HepG2 (cell line): ENCODE data around the gene EPHA6. TPM values are rescaled to one million over a fixed set of nuclear protein-coding genes. Genes with fewer than 3 reads are reported as not detected.

Experiments
- ATAC-seq: fragments of 200-7000 bp; cut with Tn5 transposase; 3 replicates; pipeline ENCODE4 v1.9.1; 2020; ENCODE audit warnings: mild to moderate bottlenecking, moderate library complexity
- BruUV-seq: library from RNA; stranded (reverse); fragments of 400-500 nt; replicated peaks from 2 replicates; lab custom pipeline; 2021; lab: Mats Ljungman, UMichigan
- CTCF ChIA-PET: fragments of 300-600 bp; formaldehyde crosslinking; extraction: SDS; loops from one replicate; lab custom pipeline; 2021; ENCODE audit warnings: low total read pairs, inconsistent platforms, low intra/inter-chr PET ratio; lab: Yijun Ruan, JAX
- POLR2A ChIA-PET: fragments of 350-600 bp; sonication (Branson Sonifier 250); formaldehyde crosslinking; loops from one replicate; lab custom pipeline; 2020; ENCODE audit warnings: antibody characterized with exemption, inconsistent platforms; lab: Yijun Ruan, JAX
- DNase-seq: peaks from one replicate; pipeline ENCODE4 v3.0.0-alpha.2; 2015; ENCODE audit warnings: low spot score
- FAIRE-seq: peaks from 3 replicates; lab custom pipeline; 2011; peaks lifted over from hg19 to GRCh38; lab: Jason Lieb, UNC
- H2AFZ ChIP-seq: one replicate; pipeline ENCODE4 v1.6.1; 2011; ENCODE audit warnings: low read length, inconsistent platforms
- H3K27ac ChIP-seq: fragments of 300-600 bp; 3 replicates; pipeline ENCODE4 v1.8.0; 2011; ENCODE audit warnings: mixed run types, mild to moderate bottlenecking, mixed read lengths, low read length, inconsistent platforms; ENCODE audit not compliant: insufficient read depth; ENCODE audit errors: extremely low read length
- H3K27me3 ChIP-seq, 2 experiments: fragments of 200-600 bp in 1 of 2; 2 replicates in 1 of 2; 3 replicates in 1 of 2; pipeline versions ENCODE4 v1.6.0 to v1.8.0; 2011; ENCODE audit warnings: low read length in 2 of 2, mild to moderate bottlenecking in 2 of 2, moderate library complexity in 2 of 2, inconsistent platforms in 1 of 2; ENCODE audit not compliant: insufficient read depth in 2 of 2, control insufficient read depth in 1 of 2
- H3K36me3 ChIP-seq, 2 experiments: fragments of 200-600 bp in 1 of 2; replicated peaks in 1 of 2; 2 replicates in 1 of 2; 3 replicates in 1 of 2; pipeline versions ENCODE4 v1.5.1 to v1.8.0; 2011; ENCODE audit warnings: low read length in 2 of 2, inconsistent platforms in 1 of 2; ENCODE audit not compliant: insufficient read depth in 2 of 2, control insufficient read depth in 1 of 2
- H3K4me1 ChIP-seq: 2 replicates; pipeline ENCODE4 v1.5.1; 2012; ENCODE audit warnings: low read length, inconsistent platforms; ENCODE audit not compliant: insufficient read depth
- H3K4me2 ChIP-seq: 2 replicates; pipeline ENCODE4 v1.6.0; 2011; ENCODE audit warnings: low read depth, low read length, inconsistent platforms
- H3K4me3 ChIP-seq, 3 experiments: fragments of 200-600 bp in 1 of 3; sonication (generic), shearing (Covaris generic) in 1 of 3; replicated peaks in 1 of 3; 2 replicates each; pipeline ENCODE4 v1.5.1; 2011 to 2016; ENCODE audit warnings: low read length in 3 of 3, inconsistent platforms in 2 of 3, low read depth in 2 of 3, mild to moderate bottlenecking in 2 of 3, control low read depth in 1 of 3, mixed read lengths in 1 of 3; ENCODE audit not compliant: insufficient read depth in 1 of 3
- H3K79me2 ChIP-seq: one replicate; pipeline ENCODE4 v1.6.1; 2011; ENCODE audit warnings: low read length, inconsistent platforms; ENCODE audit not compliant: insufficient read depth
- H3K9ac ChIP-seq: 2 replicates; pipeline ENCODE4 v1.6.0; 2011; ENCODE audit warnings: mild to moderate bottlenecking, low read depth, low read length, inconsistent platforms; ENCODE audit not compliant: insufficient read depth
- H3K9me3 ChIP-seq: 2 replicates; pipeline ENCODE4 v1.5.1; 2012; ENCODE audit warnings: mild to moderate bottlenecking, low read length
- H4K20me1 ChIP-seq: 2 replicates; pipeline ENCODE4 v1.6.0; 2011; ENCODE audit warnings: inconsistent platforms, mild to moderate bottlenecking, low read length, moderate library complexity; ENCODE audit not compliant: insufficient read depth
- ARID2 ChIP-seq: sonication (generic); formaldehyde crosslinking; IDR thresholded peaks from 2 replicates; pipeline ENCODE4 v1.8.1; 2022; ENCODE audit warnings: mild to moderate bottlenecking, missing genetic modification reagents, borderline replicate concordance
- CBX1 ChIP-seq: IDR thresholded peaks from one replicate; pipeline ENCODE4 v1.6.1; 2016; ENCODE audit warnings: antibody characterized with exemption, low read depth
- CREB3 ChIP-seq: sonication (generic); formaldehyde crosslinking; IDR thresholded peaks from 2 replicates; pipeline ENCODE4 v1.5.0; 2020; ENCODE audit warnings: missing genetic modification reagents
- DR1 ChIP-seq: sonication (generic); formaldehyde crosslinking; IDR thresholded peaks from 2 replicates; pipeline ENCODE4 v1.8.0; 2021; ENCODE audit warnings: mild to moderate bottlenecking, missing genetic modification reagents, inconsistent platforms
- GATAD1 ChIP-seq: IDR thresholded peaks from 2 replicates; pipeline ENCODE4 v1.6.1; 2016; ENCODE audit warnings: missing genetic modification reagents, missing compliant biosample characterization
- HMGXB3 ChIP-seq: sonication (generic); formaldehyde crosslinking; IDR thresholded peaks from 2 replicates; pipeline ENCODE4 v1.4.0; 2020; ENCODE audit warnings: missing genetic modification reagents, borderline replicate concordance
- RFX5 ChIP-seq: IDR thresholded peaks from 2 replicates; pipeline ENCODE4 v1.6.1; 2011; ENCODE audit warnings: low read depth, low read length, improper control_type of control experiment
- THRA ChIP-seq: sonication (generic); formaldehyde crosslinking; IDR thresholded peaks from 2 replicates; pipeline ENCODE4 v1.4.0; 2020; ENCODE audit warnings: missing genetic modification reagents, borderline replicate concordance
- YEATS4 ChIP-seq: sonication (generic); formaldehyde crosslinking; IDR thresholded peaks from 2 replicates; pipeline ENCODE4 v1.4.0; 2020; ENCODE audit warnings: missing genetic modification reagents, borderline replicate concordance
- ZBTB44 ChIP-seq: sonication (generic); formaldehyde crosslinking; IDR thresholded peaks from 2 replicates; pipeline ENCODE4 v1.4.0; 2020; ENCODE audit warnings: missing genetic modification reagents
- ZKSCAN1 ChIP-seq: fragments of 150-350 bp; IDR thresholded peaks from 2 replicates; pipeline ENCODE4 v1.6.1; 2014; ENCODE audit warnings: low read length
- ZNF512B ChIP-seq: sonication (generic); formaldehyde crosslinking; IDR thresholded peaks from 2 replicates; pipeline ENCODE4 v1.5.1; 2020; ENCODE audit warnings: missing genetic modification reagents, mild to moderate bottlenecking, borderline replicate concordance
- ZNF550 ChIP-seq: sonication (generic); formaldehyde crosslinking; IDR thresholded peaks from 2 replicates; pipeline ENCODE4 v1.4.0; 2020; ENCODE audit warnings: mild to moderate bottlenecking, missing genetic modification reagents, borderline replicate concordance
- ZNF572 ChIP-seq: sonication (generic); formaldehyde crosslinking; IDR thresholded peaks from 2 replicates; pipeline ENCODE4 v1.5.1; 2020; ENCODE audit warnings: mild to moderate bottlenecking, missing genetic modification reagents
- WGBS: methylation state at CpG from one replicate; pipeline ENCODE4 v1.1.6; 2017; ENCODE audit warnings: low lambda C conversion rate; 5-methylcytosine and 5-hydroxymethylcytosine counted together
- in situ Hi-C: cut with HindIII; loops from 2 replicates; pipeline ENCODE4 v1.10.0; 2017; ENCODE audit warnings: low pct_unique_long_range_greater_than_20kb; ENCODE audit not compliant: extremely low pct_ligation_motif_present
- intact Hi-C: fragments of 100-400 bp; cut with micrococcal nuclease; formaldehyde crosslinking; loops from one replicate; pipeline ENCODE4 v1.10.0; 2022; ENCODE audit not compliant: unreplicated experiment
- polyA plus RNA-seq, 8 experiments: library from polyadenylated mRNA; depleted of rRNA in 3 of 8; stranded (reverse) in 7 of 8; unstranded in 1 of 8; fragments of >200 nt; fragmentation: Illumina TruSeq in 4 of 8; extraction: Trizol in 4 of 8; gene quantifications; 2 replicates each; pipeline versions ENCODE4 v1.2.1 to v1.2.3, GENCODE V29; 2011 to 2016; ENCODE audit warnings: low read depth in 4 of 8, missing spikeins in 1 of 8, mixed read lengths in 1 of 8; ENCODE audit not compliant: insufficient read depth in 1 of 8
- total RNA-seq, 5 experiments: library from RNA; depleted of rRNA; stranded (reverse); fragments of >200 nt; fragmentation: Illumina TruSeq; extraction: Trizol; gene quantifications; 2 replicates each; pipeline ENCODE4 v1.2.3, GENCODE V29; 2016; ENCODE audit warnings: low read depth in 1 of 5

EPHA6 gene
- total and polyA plus RNA-seq, 2 of the 13 experiments (the other 11 are each of a cell fraction or from before 2014, with no cell fraction given): not detected

GRCh38 chr3:97613139-97613538 lies 798.7 kb downstream of the EPHA6 start:
- Histone ChIP-seq H3K4me1 (no peaks in the 10 kb centered on the region), H3K4me2 (no peak overlapping the region), H2AFZ (no peak overlapping the region), H3K79me2 (no peaks in the 10 kb centered on the region), H3K27ac (no peak overlapping the region), H3K4me3 (no peak overlapping the region), H4K20me1 (no peaks in the 10 kb centered on the region), H3K27me3 (no peaks in the 10 kb centered on the region), H3K36me3 (no peaks in the 10 kb centered on the region), H3K9ac (no peak overlapping the region), H3K9me3 (no peaks in the 10 kb centered on the region)
- WGBS: 6% methylated on average over 2 of the region's 2 CpGs
- DNase-seq: no peak
- in situ Hi-C loops: no loop called here
- ATAC-seq: no peak
- intact Hi-C loops: no loop called here
- FAIRE-seq: no peak
- ChIA-PET CTCF (no interaction called here), POLR2A (no interaction called here)
- no TSS peak for BruUV-seq
- TF ChIP-seq YEATS4 (CRISPR knock-in tag) (no peak), ZNF512B (CRISPR knock-in tag) (no peak), ZNF572 (no peak), GATAD1 (CRISPR knock-in tag) (no peak), ZKSCAN1 (no peak), THRA (no peak), DR1 (no peak), HMGXB3 (CRISPR knock-in tag) (no peak), CBX1 (no peak), CREB3 (CRISPR knock-in tag) (no peak), RFX5 (no peak), ZNF550 (CRISPR knock-in tag) (no peak), ARID2 (CRISPR knock-in tag) (no peak), ZBTB44 (CRISPR knock-in tag) (no peak)
